Chondrocyte (in vitro differentiated cells): ENCODE measurements around the gene TSEN54. TPM values are rescaled to one million over a fixed set of nuclear protein-coding genes. Genes with fewer than 3 reads are reported as not detected.

Experiments
- DNase-seq: peaks from one replicate; pipeline ENCODE4 v3.0.0; 2021; ENCODE audit warnings: mixed read lengths, low spot score
- H3K27ac Mint-ChIP-seq: one replicate; pipeline ENCODE4 v1.8.0; 2021; ENCODE audit warnings: mild to moderate bottlenecking, moderate library complexity, mixed read lengths; ENCODE audit not compliant: unreplicated experiment
- H3K27me3 Mint-ChIP-seq: 2 replicates; pipeline ENCODE4 v1.8.0; 2021; ENCODE audit warnings: low read depth, mixed read lengths
- H3K36me3 Mint-ChIP-seq: 2 replicates; pipeline ENCODE4 v1.8.0; 2021; ENCODE audit warnings: low read depth, mixed read lengths
- H3K4me1 Mint-ChIP-seq: 2 replicates; pipeline ENCODE4 v1.8.0; 2021; ENCODE audit warnings: low read depth, mild to moderate bottlenecking, mixed read lengths
- H3K4me3 Mint-ChIP-seq: one replicate; pipeline ENCODE4 v1.8.0; 2021; ENCODE audit warnings: mild to moderate bottlenecking, moderate library complexity, mixed read lengths; ENCODE audit not compliant: unreplicated experiment
- H3K9me3 Mint-ChIP-seq: 2 replicates; pipeline ENCODE4 v1.8.0; 2021; ENCODE audit warnings: low read depth, mixed read lengths
- total RNA-seq: library from RNA; stranded (reverse); gene quantifications from 3 replicates; pipeline ENCODE4 v1.2.1, GENCODE V29; 2021
- TF ChIP-seq, protein P1 (sequence below): fragments of 200-600 bp; sonication (generic); IDR thresholded peaks from 2 replicates; pipeline ENCODE4 v1.5.0; 2021; ENCODE audit warnings: antibody characterized with exemption, mild to moderate bottlenecking, moderate library complexity

TSEN54 gene
- total RNA-seq, 1 donor from 2014 or later = 12.2 TPM

DNA sequence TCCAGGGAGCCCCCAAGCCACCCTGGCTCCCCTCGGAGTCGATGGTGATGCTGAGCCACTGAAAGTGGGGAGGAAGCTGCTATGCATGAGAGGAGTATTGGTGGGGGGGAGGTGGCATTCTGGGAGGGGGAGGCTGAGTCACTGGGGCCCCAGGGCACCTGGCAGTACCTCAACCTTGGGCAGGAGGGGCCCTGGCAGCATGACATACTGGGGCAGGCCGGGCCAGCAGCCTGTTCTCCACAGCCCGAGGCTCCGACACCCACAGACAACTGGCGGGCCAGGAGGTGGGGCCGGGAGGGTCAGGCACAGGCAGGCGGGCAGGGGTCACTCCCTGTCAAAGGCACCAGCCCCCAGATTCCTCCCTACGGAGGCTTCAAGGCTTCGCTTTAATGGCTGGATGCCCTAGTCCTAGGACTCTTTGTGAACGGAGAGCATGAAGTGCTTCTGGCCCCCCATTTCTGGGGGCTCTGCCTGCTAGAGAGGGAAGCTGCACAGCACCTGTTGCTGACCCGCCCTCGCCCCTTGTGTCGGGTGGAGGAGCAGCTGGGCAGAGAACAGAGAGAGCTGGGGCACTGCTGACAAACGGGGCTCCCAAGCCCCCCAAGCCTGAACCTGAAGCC lies 1.9 kb upstream of the TSEN54 start:
- peaks cover 45% of the 10 kb centered on the region for H3K4me1 Mint-ChIP-seq
- H3K9me3 Mint-ChIP-seq = no peaks in the 10 kb centered on the region
- peaks cover 2% of the 10 kb centered on the region for H3K36me3 Mint-ChIP-seq
- no peak overlapping the region for H3K27ac Mint-ChIP-seq
- peak overlapping the region; percentile 81 for H3K4me3 Mint-ChIP-seq
- no peak for DNase-seq
- TF ChIP-seq, protein P1, sequence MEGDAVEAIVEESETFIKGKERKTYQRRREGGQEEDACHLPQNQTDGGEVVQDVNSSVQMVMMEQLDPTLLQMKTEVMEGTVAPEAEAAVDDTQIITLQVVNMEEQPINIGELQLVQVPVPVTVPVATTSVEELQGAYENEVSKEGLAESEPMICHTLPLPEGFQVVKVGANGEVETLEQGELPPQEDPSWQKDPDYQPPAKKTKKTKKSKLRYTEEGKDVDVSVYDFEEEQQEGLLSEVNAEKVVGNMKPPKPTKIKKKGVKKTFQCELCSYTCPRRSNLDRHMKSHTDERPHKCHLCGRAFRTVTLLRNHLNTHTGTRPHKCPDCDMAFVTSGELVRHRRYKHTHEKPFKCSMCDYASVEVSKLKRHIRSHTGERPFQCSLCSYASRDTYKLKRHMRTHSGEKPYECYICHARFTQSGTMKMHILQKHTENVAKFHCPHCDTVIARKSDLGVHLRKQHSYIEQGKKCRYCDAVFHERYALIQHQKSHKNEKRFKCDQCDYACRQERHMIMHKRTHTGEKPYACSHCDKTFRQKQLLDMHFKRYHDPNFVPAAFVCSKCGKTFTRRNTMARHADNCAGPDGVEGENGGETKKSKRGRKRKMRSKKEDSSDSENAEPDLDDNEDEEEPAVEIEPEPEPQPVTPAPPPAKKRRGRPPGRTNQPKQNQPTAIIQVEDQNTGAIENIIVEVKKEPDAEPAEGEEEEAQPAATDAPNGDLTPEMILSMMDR = no peak
- H3K27me3 Mint-ChIP-seq = no peaks in the 10 kb centered on the region

DNA sequence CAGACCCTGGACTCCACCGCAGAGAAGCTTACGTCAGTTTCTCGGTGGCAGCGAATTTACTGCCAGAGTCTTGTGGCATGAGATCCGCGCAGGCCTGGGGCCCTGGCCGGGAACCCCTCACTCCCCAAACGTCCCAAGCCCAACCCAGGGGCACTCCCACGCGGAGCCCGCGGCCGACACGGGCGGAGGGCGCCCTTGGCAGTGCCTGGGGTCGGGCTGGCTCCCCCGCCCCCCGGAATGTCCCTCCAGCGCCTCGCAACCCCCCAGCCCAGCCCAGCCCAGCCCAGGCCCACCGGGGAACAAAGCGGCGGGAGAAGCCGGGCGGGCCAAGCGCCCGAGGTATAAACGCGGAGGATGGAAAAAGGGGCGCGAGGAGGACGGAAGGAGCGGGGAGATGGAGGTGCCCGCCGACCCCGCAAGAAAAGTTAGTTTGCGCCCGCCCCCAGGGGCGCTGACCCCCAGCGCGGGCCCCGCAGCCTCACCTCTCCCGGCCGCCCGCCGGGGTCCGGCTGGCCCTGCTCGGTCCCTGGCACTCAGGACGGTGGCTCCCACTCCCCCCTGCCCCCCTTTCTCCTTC lies 1.3 kb upstream of the TSEN54 start:
- H3K4me3 Mint-ChIP-seq = peak overlapping the region; percentile 81
- no peak overlapping the region for H3K27ac Mint-ChIP-seq
- DNase-seq = peak; percentile 90
- peaks cover 41% of the 10 kb centered on the region for H3K4me1 Mint-ChIP-seq
- no peaks in the 10 kb centered on the region for H3K9me3 Mint-ChIP-seq
- TF ChIP-seq, protein P1 = no peak
- peaks cover 4% of the 10 kb centered on the region for H3K36me3 Mint-ChIP-seq
- H3K27me3 Mint-ChIP-seq = no peaks in the 10 kb centered on the region

DNA sequence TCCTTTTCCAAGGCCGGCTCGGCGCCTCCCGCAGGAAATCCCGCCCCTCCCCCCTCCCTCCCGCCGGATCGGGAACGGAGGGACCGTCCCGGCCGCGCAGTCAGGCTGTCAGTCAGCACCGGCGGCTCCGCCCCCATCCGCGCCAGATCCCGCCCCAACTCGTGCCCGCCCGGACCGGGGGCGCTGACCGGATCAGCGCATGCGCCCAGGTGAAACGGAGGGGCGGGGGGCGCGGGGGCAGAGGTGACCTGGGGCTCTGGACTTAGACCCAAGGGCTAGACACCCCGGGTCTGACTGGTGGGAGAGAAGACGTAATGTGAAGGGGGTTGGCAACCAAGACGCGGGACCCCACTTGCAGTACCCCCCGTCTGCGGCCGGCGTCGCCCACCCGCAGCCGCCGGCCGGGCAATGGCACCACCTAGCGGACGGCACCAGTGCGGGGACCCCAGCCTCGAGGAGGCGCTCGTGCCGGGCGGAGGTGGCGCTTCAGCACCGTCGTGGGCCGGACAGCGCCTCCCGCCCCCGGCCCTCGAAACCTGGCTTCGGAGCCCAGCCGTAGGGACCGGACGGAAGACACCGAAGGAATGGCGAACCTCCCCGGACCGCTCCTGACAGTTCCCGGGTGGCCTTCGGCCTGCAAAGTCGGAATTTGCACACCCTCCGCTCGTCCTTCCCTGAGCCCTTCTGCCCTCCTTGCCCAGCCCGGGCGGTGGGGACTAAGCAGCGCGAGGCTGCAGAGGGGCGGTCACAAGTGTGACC lies 653 bp upstream of the TSEN54 start, which contains the start of gene CASKIN2:
CASKIN2 (minus strand) TSS at position 42 of the 759 bp plus-strand sequence. CDS start 1,733 bp downstream, outside the sequence.
- TF ChIP-seq, protein P1 = peak; percentile 100
- Mint-ChIP-seq H3K9me3 (no peaks in the 10 kb centered on the region), H3K36me3 (peaks cover 4% of the 10 kb centered on the region), H3K27ac (peak within 1 kb of the TSS; percentile 75), H3K4me1 (peaks cover 41% of the 10 kb centered on the region), H3K27me3 (no peaks in the 10 kb centered on the region), H3K4me3 (peak within 1 kb of the TSS; percentile 81)
- peak; percentile 98 for DNase-seq

DNA sequence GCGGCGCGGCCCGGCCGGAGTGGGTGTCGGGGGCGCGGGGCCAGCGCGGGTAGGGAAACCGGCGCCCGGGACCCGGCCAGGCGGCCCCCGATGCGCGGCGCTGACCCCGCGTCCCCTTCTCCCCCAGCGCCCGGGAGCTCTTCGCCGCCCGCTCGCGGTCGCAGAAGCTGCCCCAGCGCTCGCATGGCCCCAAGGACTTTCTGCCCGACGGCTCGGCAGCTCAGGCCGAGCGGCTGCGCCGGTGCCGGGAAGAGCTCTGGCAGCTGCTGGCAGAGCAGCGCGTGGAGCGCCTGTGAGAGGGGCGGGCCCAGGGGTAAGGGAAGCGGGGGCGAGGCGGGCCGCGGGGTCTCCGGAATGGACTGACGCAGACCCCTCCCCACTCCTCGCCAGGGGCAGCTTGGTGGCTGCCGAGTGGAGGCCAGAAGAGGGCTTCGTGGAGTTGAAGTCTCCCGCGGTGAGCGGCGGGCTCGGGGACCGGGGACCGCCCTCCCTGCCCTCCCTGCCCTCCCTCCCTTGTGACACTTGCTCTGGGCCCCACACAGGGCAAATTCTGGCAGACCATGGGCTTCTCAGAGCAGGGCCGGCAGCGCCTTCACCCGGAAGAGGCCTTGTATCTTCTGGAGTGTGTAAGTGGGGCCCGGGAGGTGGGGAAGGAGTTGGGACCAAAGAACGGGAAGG lies 430 bp downstream of the TSEN54 start:
- Mint-ChIP-seq H3K27me3 (no peaks in the 10 kb centered on the region), H3K9me3 (no peaks in the 10 kb centered on the region)
- no peak for DNase-seq

More for the DNA sequence above, 430 bp downstream of the TSEN54 start:
- H3K27ac Mint-ChIP-seq = no peak overlapping the region
- H3K4me3 Mint-ChIP-seq = peak overlapping the region; percentile 74
- H3K36me3 Mint-ChIP-seq = peaks cover 4% of the 10 kb centered on the region
- H3K4me1 Mint-ChIP-seq = peaks cover 35% of the 10 kb centered on the region
- TF ChIP-seq, protein P1 = no peak
